Liver (tissue), 9 donors: ENCODE data around the gene SLITRK3. TPM values are rescaled to one million over a fixed set of nuclear protein-coding genes. Genes with fewer than 3 reads are reported as not detected.

Source experiments
- DNase-seq: peaks from one replicate; pipeline ENCODE4 v3.0.0-alpha.2; 2017; ENCODE audit warnings: low spot score
- H3K27ac ChIP-seq, 2 donors: one replicate each; pipeline ENCODE4 v1.7.0; 2013; ENCODE audit warnings: inconsistent platforms in 2 of 2, low read length in 2 of 2, control low read depth in 1 of 2, low read depth in 1 of 2, mild to moderate bottlenecking in 1 of 2
- H3K27me3 ChIP-seq, 4 donors: one replicate each; pipeline versions ENCODE4 v1.6.1 to v1.7.0; 2013; ENCODE audit warnings: low read length in 3 of 4, inconsistent platforms in 1 of 4, mild to moderate bottlenecking in 1 of 4, moderate library complexity in 1 of 4; ENCODE audit not compliant: control insufficient read depth in 4 of 4, insufficient read depth in 4 of 4
- H3K36me3 ChIP-seq, 4 donors: one replicate each; pipeline versions ENCODE4 v1.6.1 to v1.7.0; 2013; ENCODE audit warnings: low read length in 3 of 4, mild to moderate bottlenecking in 3 of 4, low read depth in 1 of 4, moderate library complexity in 1 of 4; ENCODE audit not compliant: control insufficient read depth in 4 of 4, insufficient read depth in 3 of 4
- H3K4me1 ChIP-seq, 4 donors: one replicate each; pipeline versions ENCODE4 v1.6.1 to v1.7.0; 2013; ENCODE audit warnings: low read length in 3 of 4, mild to moderate bottlenecking in 3 of 4, moderate library complexity in 1 of 4; ENCODE audit not compliant: control insufficient read depth in 4 of 4, insufficient read depth in 4 of 4
- H3K4me3 ChIP-seq, 3 donors: one replicate each; pipeline versions ENCODE4 v1.6.1 to v1.7.0; 2013; ENCODE audit warnings: low read length in 3 of 3, control low read depth in 1 of 3, low read depth in 1 of 3, mild to moderate bottlenecking in 1 of 3
- H3K9ac ChIP-seq, 2 donors: one replicate each; pipeline ENCODE4 v1.7.0; 2013; ENCODE audit warnings: low read length in 2 of 2, mild to moderate bottlenecking in 2 of 2, moderate library complexity in 2 of 2, control low read depth in 1 of 2, low read depth in 1 of 2
- H3K9me3 ChIP-seq, 4 donors: one replicate each; pipeline versions ENCODE4 v1.6.1 to v1.7.0; 2013; ENCODE audit warnings: low read length in 3 of 4; ENCODE audit not compliant: control insufficient read depth in 4 of 4
- EGR1 ChIP-seq, 2 donors: IDR thresholded peaks; 2 replicates each; pipeline ENCODE4 v1.6.1; 2016 to 2018; ENCODE audit warnings: antibody characterized with exemption in 2 of 2, low read depth in 2 of 2
- FOXA1 ChIP-seq: IDR thresholded peaks from 2 replicates; pipeline ENCODE4 v1.6.1; 2016; ENCODE audit warnings: antibody characterized with exemption
- FOXA2 ChIP-seq: IDR thresholded peaks from 2 replicates; pipeline ENCODE4 v1.6.1; 2016; ENCODE audit warnings: antibody characterized with exemption
- GABPA ChIP-seq, 2 donors: IDR thresholded peaks in 1 of 2; conservative IDR thresholded peaks in 1 of 2; 2 replicates each; pipeline ENCODE4 v1.6.1; 2016; ENCODE audit warnings: antibody characterized with exemption in 2 of 2, mild to moderate bottlenecking in 1 of 2, moderate library complexity in 1 of 2
- HNF4A ChIP-seq, 2 donors: conservative IDR thresholded peaks; 2 replicates each; pipeline ENCODE4 v1.6.1; 2016; ENCODE audit warnings: antibody characterized with exemption in 2 of 2, mild to moderate bottlenecking in 2 of 2
- HNF4G ChIP-seq: IDR thresholded peaks from 2 replicates; pipeline ENCODE4 v1.6.1; 2016; ENCODE audit warnings: antibody characterized with exemption
- JUND ChIP-seq, 2 donors: IDR thresholded peaks; 2 replicates each; pipeline ENCODE4 v1.6.1; 2016; ENCODE audit warnings: antibody characterized with exemption in 2 of 2
- NR2F2 ChIP-seq: IDR thresholded peaks from 2 replicates; pipeline ENCODE4 v1.6.1; 2016; ENCODE audit warnings: antibody characterized with exemption
- RAD21 ChIP-seq, 2 donors: IDR thresholded peaks; 2 replicates each; pipeline ENCODE4 v1.6.1; 2016; ENCODE audit warnings: antibody characterized with exemption in 2 of 2, mild to moderate bottlenecking in 2 of 2
- REST ChIP-seq: IDR thresholded peaks from 2 replicates; pipeline ENCODE4 v1.6.1; 2016; ENCODE audit warnings: antibody characterized with exemption, mild to moderate bottlenecking
- RXRA ChIP-seq, 2 donors: IDR thresholded peaks; 2 replicates each; pipeline ENCODE4 v1.6.1; 2017 to 2018; ENCODE audit warnings: antibody characterized with exemption in 2 of 2, mild to moderate bottlenecking in 1 of 2
- SP1 ChIP-seq: IDR thresholded peaks from 2 replicates; pipeline ENCODE4 v1.6.1; 2018; ENCODE audit warnings: antibody characterized with exemption, mild to moderate bottlenecking
- TAF1 ChIP-seq: conservative IDR thresholded peaks from 2 replicates; pipeline ENCODE4 v1.6.1; 2016; ENCODE audit warnings: antibody characterized with exemption, mild to moderate bottlenecking
- YY1 ChIP-seq: IDR thresholded peaks from 2 replicates; pipeline ENCODE4 v1.6.1; 2016; ENCODE audit warnings: antibody characterized with exemption, mild to moderate bottlenecking
- whole genome bisulfite sequencing: extraction: QIAGEN DNeasy Blood & Tissue Kit; methylation state at CpG from one replicate; pipeline ENCODE4 v1.1.7; 2013; 5-methylcytosine and 5-hydroxymethylcytosine counted together
- polyA plus RNA-seq, 2 donors: library from polyadenylated mRNA; stranded (reverse) in 1 of 2; unstranded in 1 of 2; fragments of 200-250 nt in 1 of 2; fragments of >200 nt in 1 of 2; fragmentation: Nextera tagmentation in 1 of 2; extraction: Ambion mirVana in 1 of 2; gene quantifications; one replicate each; pipeline versions ENCODE4 v1.2.1 to v1.2.3, GENCODE V29; 2013 to 2015
- total RNA-seq, 2 donors: library from RNA; depleted of rRNA; stranded (reverse); fragments of >200 nt; gene quantifications; one replicate each; pipeline ENCODE4 v1.2.3, GENCODE V29; 2014
- TF ChIP-seq, protein P1 (sequence below): IDR thresholded peaks from 2 replicates; pipeline ENCODE4 v1.6.1; 2016; ENCODE audit warnings: antibody characterized with exemption
- TF ChIP-seq, protein P2 (sequence below): IDR thresholded peaks from 2 replicates; pipeline ENCODE4 v1.6.1; 2016; ENCODE audit warnings: antibody characterized with exemption
- TF ChIP-seq, protein P3 (sequence below): fragments of 150-350 bp; IDR thresholded peaks from 2 replicates; pipeline ENCODE4 v1.5.1; 2017; ENCODE audit warnings: improper control_type of control experiment, low read depth, low read length; ENCODE audit not compliant: missing input control
- TF ChIP-seq, protein P4 (sequence below): IDR thresholded peaks from 2 replicates; pipeline ENCODE4 v1.6.1; 2016; ENCODE audit warnings: antibody characterized with exemption
- donor health status: healthy.
- donor health status: healthy.
- donor health status: healthy.
- donor health status: healthy.
- donor health status: healthy.

The SLITRK3 gene
- total and polyA plus RNA-seq, 4 donors = 0.05 to 4.2 (median 1.9) TPM

GRCh38 chr3:165217739-165218138, 21.6 kb upstream of the SLITRK3 start:
- Histone ChIP-seq H3K9me3 (no peaks in the 10 kb centered on the region), H3K27ac (no peak overlapping the region), H3K36me3 (no peaks in the 10 kb centered on the region), H3K27me3 (no peaks in the 10 kb centered on the region), H3K4me1 (peaks cover 0 to 28% (median 18%) of the 10 kb centered on the region in 4 donors), H3K9ac (no peak overlapping the region), H3K4me3 (no peak overlapping the region)
- WGBS = 36% methylated on average over 2 of the region's 2 CpGs
- no peak for TF ChIP-seq HNF4A (conservative IDR thresholded peaks at IDR 0.05)
- no peak for TF ChIP-seq HNF4G
- TF ChIP-seq NR2F2 = no peak
- TF ChIP-seq GABPA (IDR thresholded peaks at IDR 0.05 in 1 of 2, conservative IDR thresholded peaks at IDR 0.05 in 1 of 2) = no peak
- no peak for TF ChIP-seq JUND (IDR thresholded peaks at IDR 0.05)
- no peak for TF ChIP-seq FOXA2
- TF ChIP-seq, protein P1, sequence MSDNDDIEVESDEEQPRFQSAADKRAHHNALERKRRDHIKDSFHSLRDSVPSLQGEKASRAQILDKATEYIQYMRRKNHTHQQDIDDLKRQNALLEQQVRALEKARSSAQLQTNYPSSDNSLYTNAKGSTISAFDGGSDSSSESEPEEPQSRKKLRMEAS = no peak
- no peak for TF ChIP-seq SP1
- TF ChIP-seq, protein P2, sequence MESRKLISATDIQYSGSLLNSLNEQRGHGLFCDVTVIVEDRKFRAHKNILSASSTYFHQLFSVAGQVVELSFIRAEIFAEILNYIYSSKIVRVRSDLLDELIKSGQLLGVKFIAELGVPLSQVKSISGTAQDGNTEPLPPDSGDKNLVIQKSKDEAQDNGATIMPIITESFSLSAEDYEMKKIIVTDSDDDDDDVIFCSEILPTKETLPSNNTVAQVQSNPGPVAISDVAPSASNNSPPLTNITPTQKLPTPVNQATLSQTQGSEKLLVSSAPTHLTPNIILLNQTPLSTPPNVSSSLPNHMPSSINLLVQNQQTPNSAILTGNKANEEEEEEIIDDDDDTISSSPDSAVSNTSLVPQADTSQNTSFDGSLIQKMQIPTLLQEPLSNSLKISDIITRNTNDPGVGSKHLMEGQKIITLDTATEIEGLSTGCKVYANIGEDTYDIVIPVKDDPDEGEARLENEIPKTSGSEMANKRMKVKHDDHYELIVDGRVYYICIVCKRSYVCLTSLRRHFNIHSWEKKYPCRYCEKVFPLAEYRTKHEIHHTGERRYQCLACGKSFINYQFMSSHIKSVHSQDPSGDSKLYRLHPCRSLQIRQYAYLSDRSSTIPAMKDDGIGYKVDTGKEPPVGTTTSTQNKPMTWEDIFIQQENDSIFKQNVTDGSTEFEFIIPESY = no peak
- DNase-seq = no peak

GRCh38 chr3:165212580-165212979, 16.4 kb upstream of the SLITRK3 start:
- DNase-seq = no peak
- Histone ChIP-seq H3K27ac (peak overlapping the region in 1 of 2 donors; percentile 34), H3K27me3 (no peaks in the 10 kb centered on the region), H3K36me3 (no peaks in the 10 kb centered on the region), H3K9ac (no peak overlapping the region), H3K4me1 (peaks cover 3 to 54% (median 29%) of the 10 kb centered on the region in 4 donors), H3K4me3 (no peak overlapping the region), H3K9me3 (no peaks in the 10 kb centered on the region)
- 30% methylated on average over 1 of the region's 1 CpG for WGBS
- peak; percentile 81 for TF ChIP-seq FOXA2
- peak; percentile 75 for TF ChIP-seq YY1
- TF ChIP-seq, protein P2 = peak; percentile 79
- peak; percentile 81 to 82 for TF ChIP-seq JUND (IDR thresholded peaks at IDR 0.05)
- peak; percentile 90 for TF ChIP-seq HNF4G
- TF ChIP-seq NR2F2 = peak; percentile 46
- peak; percentile 33 for TF ChIP-seq FOXA1
- peak; percentile 79 to 82 for TF ChIP-seq RXRA (IDR thresholded peaks at IDR 0.05)
- TF ChIP-seq REST = peak; percentile 62
- TF ChIP-seq TAF1 = peak; percentile 64
- TF ChIP-seq, protein P1 = peak; percentile 89
- no peak for TF ChIP-seq GABPA (IDR thresholded peaks at IDR 0.05 in 1 of 2, conservative IDR thresholded peaks at IDR 0.05 in 1 of 2)
- TF ChIP-seq, protein P3, sequence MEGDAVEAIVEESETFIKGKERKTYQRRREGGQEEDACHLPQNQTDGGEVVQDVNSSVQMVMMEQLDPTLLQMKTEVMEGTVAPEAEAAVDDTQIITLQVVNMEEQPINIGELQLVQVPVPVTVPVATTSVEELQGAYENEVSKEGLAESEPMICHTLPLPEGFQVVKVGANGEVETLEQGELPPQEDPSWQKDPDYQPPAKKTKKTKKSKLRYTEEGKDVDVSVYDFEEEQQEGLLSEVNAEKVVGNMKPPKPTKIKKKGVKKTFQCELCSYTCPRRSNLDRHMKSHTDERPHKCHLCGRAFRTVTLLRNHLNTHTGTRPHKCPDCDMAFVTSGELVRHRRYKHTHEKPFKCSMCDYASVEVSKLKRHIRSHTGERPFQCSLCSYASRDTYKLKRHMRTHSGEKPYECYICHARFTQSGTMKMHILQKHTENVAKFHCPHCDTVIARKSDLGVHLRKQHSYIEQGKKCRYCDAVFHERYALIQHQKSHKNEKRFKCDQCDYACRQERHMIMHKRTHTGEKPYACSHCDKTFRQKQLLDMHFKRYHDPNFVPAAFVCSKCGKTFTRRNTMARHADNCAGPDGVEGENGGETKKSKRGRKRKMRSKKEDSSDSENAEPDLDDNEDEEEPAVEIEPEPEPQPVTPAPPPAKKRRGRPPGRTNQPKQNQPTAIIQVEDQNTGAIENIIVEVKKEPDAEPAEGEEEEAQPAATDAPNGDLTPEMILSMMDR = no peak
- TF ChIP-seq RAD21 (IDR thresholded peaks at IDR 0.05) = peak; percentile 17 to 40
- TF ChIP-seq SP1 = peak; percentile 98
- TF ChIP-seq HNF4A (conservative IDR thresholded peaks at IDR 0.05) = peak; percentile 97
- TF ChIP-seq EGR1 (IDR thresholded peaks at IDR 0.05; ENCODE audit: low read depth in 2 of 2) = peak in 1 of 2 donors; percentile 41
- TF ChIP-seq, protein P4, sequence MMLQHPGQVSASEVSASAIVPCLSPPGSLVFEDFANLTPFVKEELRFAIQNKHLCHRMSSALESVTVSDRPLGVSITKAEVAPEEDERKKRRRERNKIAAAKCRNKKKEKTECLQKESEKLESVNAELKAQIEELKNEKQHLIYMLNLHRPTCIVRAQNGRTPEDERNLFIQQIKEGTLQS = peak; percentile 65
